Heart left ventricle (tissue), 16 donors: Measurements from ENCODE around the gene MSGN1. TPM values are rescaled to one million over a fixed set of nuclear protein-coding genes. Genes with fewer than 3 reads are reported as not detected.

Source experiments
- ATAC-seq, 4 donors: fragments of 200-7000 bp; cut with Tn5 transposase; one replicate each; pipeline ENCODE4 v1.9.1; 2020 to 2022; ENCODE audit warnings: moderate library complexity in 4 of 4, mild to moderate bottlenecking in 3 of 4, moderate number of reproducible peaks in 1 of 4
- DNase-seq, 5 donors: peaks; one replicate each; pipeline ENCODE4 v3.0.0-alpha.2; 2020
- H3K27ac ChIP-seq, 12 donors: fragments of 200-600 bp; sonication (generic) in 4 of 12; one replicate each; pipeline versions ENCODE4 v1.5.0 to v1.8.0; 2016 to 2022; ENCODE audit warnings: mild to moderate bottlenecking in 2 of 12
- H3K27me3 ChIP-seq, 9 donors: fragments of 200-600 bp; sonication (generic) in 2 of 9; one replicate each; pipeline versions ENCODE4 v1.5.1 to v1.8.0; 2016 to 2022; ENCODE audit warnings: mild to moderate bottlenecking in 3 of 9
- H3K36me3 ChIP-seq, 9 donors: fragments of 200-600 bp; sonication (generic) in 2 of 9; one replicate each; pipeline versions ENCODE4 v1.5.0 to v1.8.0; 2018 to 2022; ENCODE audit warnings: mild to moderate bottlenecking in 2 of 9
- H3K4me1 ChIP-seq, 12 donors: fragments of 200-600 bp; sonication (generic) in 4 of 12; one replicate each; pipeline versions ENCODE4 v1.5.0 to v1.8.0; 2016 to 2022; ENCODE audit warnings: mild to moderate bottlenecking in 3 of 12
- H3K4me3 ChIP-seq, 12 donors: fragments of 200-600 bp; sonication (generic) in 4 of 12; one replicate each; pipeline versions ENCODE4 v1.5.0 to v1.8.0; 2017 to 2022; ENCODE audit warnings: mild to moderate bottlenecking in 9 of 12, moderate library complexity in 4 of 12
- H3K9me3 ChIP-seq, 12 donors: fragments of 200-600 bp; sonication (generic) in 4 of 12; one replicate each; pipeline versions ENCODE4 v1.5.0 to v1.8.0; 2016 to 2022; ENCODE audit warnings: mild to moderate bottlenecking in 1 of 12
- POLR2A ChIP-seq, 2 donors: fragments of 450-650 bp; IDR thresholded peaks; one replicate each; pipeline ENCODE4 v1.6.1; 2017; ENCODE audit warnings: antibody characterized with exemption in 2 of 2, mild to moderate bottlenecking in 2 of 2, moderate library complexity in 2 of 2
- WGBS, 4 donors: extraction: QIAGEN DNeasy Blood & Tissue Kit in 2 of 4; methylation state at CpG; one replicate each; pipeline versions ENCODE4 v1.1.5 to v1.1.7; 2013 to 2018; 5-methylcytosine and 5-hydroxymethylcytosine counted together
- intact Hi-C, 10 donors: fragments of 100-400 bp; cut with DNase I; formaldehyde crosslinking; loops; one replicate each; pipeline versions ENCODE4 v1.11.1 to v1.14.2; 2022
- polyA plus RNA-seq, 2 donors: library from polyadenylated mRNA; stranded (reverse); fragments of 200-250 nt; gene quantifications; one replicate each; pipeline ENCODE4 v1.2.3, GENCODE V29; 2013
- total RNA-seq, 9 donors: library from RNA; depleted of rRNA in 2 of 9; stranded (reverse); fragments of >200 nt in 2 of 9; fragmentation: NEBNext Ultra II Directional in 3 of 9; extraction: Animal tissue kit (Norgen Biotek cat#: 25700) in 3 of 9; gene quantifications; one replicate each; pipeline versions ENCODE4 v1.1.0 to v1.2.4, GENCODE V29; 2016 to 2023
- TF ChIP-seq, protein P1 (sequence below), 12 donors: fragments of 200-600 bp; sonication (generic) in 4 of 12; IDR thresholded peaks; one replicate each; pipeline versions ENCODE4 v1.5.0 to v1.8.0; 2018 to 2022; ENCODE audit warnings: antibody characterized with exemption in 12 of 12, mild to moderate bottlenecking in 5 of 12
- donor health status: ischemic (EF 13 %, LVEDD 7.1; RV severe dilation, severe dysfunction).
- donor health status: healthy with polysubstance abuse.
- donor health status: DM: no; HTN: yes; CAD: no.
- donor health status: DM: no; HTN: no; CAD: no.
- donor health status: ischemic (EF 25% LVEDD 6.9; RV normal size, moderate dysfunction).
- donor health status: ischemic (EF 25% LVEDD 5.7; RV mildly dilated, moderate dysfunction).
- donor health status: healthy.
- donor health status: DM: yes; HTN: yes; CAD: no.
- donor health status: ischemic (EF 35%, LVEDD 5.7; RV mildly dilated, moderate dysfunction).
- donor health status: nonischemic (EF 11% LVEDD 7.7; RV severe dilation, severe dysfunction).
- donor health status: DM: yes; HTN: yes; CAD: no.
- donor health status: PGD.
- donor health status: ischemic (EF 29% LVEDD 5.4; RV normal size, mild dysfunction).
- donor health status: nonischemic (EF 23%, LVEDD 6.1; RV moderate dilation, normal function).

Gene MSGN1
- total and polyA plus RNA-seq, 11 donors: not detected

GRCh38 chr2:17791121-17791816 is 25.0 kb upstream of the MSGN1 start:
- no peak for TF ChIP-seq POLR2A (IDR thresholded peaks at IDR 0.05)
- TF ChIP-seq, protein P1, sequence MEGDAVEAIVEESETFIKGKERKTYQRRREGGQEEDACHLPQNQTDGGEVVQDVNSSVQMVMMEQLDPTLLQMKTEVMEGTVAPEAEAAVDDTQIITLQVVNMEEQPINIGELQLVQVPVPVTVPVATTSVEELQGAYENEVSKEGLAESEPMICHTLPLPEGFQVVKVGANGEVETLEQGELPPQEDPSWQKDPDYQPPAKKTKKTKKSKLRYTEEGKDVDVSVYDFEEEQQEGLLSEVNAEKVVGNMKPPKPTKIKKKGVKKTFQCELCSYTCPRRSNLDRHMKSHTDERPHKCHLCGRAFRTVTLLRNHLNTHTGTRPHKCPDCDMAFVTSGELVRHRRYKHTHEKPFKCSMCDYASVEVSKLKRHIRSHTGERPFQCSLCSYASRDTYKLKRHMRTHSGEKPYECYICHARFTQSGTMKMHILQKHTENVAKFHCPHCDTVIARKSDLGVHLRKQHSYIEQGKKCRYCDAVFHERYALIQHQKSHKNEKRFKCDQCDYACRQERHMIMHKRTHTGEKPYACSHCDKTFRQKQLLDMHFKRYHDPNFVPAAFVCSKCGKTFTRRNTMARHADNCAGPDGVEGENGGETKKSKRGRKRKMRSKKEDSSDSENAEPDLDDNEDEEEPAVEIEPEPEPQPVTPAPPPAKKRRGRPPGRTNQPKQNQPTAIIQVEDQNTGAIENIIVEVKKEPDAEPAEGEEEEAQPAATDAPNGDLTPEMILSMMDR (IDR thresholded peaks at IDR 0.05): no peak
- Histone ChIP-seq H3K27me3 (no peaks in the 10 kb centered on the region), H3K27ac (no peak overlapping the region), H3K4me1 (peaks cover 0 to 5% (median 0%) of the 10 kb centered on the region in 12 donors), H3K9me3 (no peaks in the 10 kb centered on the region), H3K36me3 (no peaks in the 10 kb centered on the region), H3K4me3 (no peak overlapping the region)
- no peak for DNase-seq
- no peak for ATAC-seq
- intact Hi-C loops: no loop called here
- WGBS, 4 donors: 56 to 65% (median 58%) methylated on average over 5 of the region's 5 CpGs

- H3K4me1 ChIP-seq: peaks cover 0 to 5% (median 0%) of the 10 kb centered on the region in 12 donors
- no peak overlapping the region for H3K4me3 ChIP-seq
- no peak overlapping the region for H3K27ac ChIP-seq
- WGBS, 4 donors: 75 to 83% (median 81%) methylated on average over 2 of the region's 2 CpGs
- TF ChIP-seq POLR2A (IDR thresholded peaks at IDR 0.05): no peak
- TF ChIP-seq, protein P1 (IDR thresholded peaks at IDR 0.05): no peak
- no peaks in the 10 kb centered on the region for H3K9me3 ChIP-seq
- intact Hi-C loops: no loop called here
- DNase-seq (no peak), ATAC-seq (no peak)
- H3K36me3 ChIP-seq: no peaks in the 10 kb centered on the region
- no peaks in the 10 kb centered on the region for H3K27me3 ChIP-seq
Measured at GRCh38 chr2:17791817-17792130, 24.5 kb upstream of the MSGN1 start.

DNA sequence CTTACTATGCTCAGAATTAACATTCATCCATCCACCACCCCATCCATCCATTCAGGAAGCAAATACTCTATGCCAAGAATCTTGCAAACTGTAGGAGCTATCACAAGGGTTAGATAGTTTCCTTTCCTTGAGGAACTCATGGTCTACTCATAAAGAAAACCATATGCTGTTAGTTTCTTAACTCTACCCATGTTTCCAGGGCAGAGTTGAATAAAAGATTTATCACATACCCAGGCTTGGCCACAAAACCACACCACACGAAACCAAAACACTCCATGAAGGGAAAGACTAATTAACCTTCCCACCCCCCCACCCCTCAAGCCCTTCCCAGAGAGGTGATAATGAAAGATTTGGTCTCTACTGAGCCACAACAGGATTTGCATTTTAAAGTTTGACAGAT is 23.7 kb upstream of the MSGN1 start:
- DNase-seq (no peak), ATAC-seq (no peak)
- H3K27me3 ChIP-seq: no peaks in the 10 kb centered on the region
- H3K36me3 ChIP-seq: no peaks in the 10 kb centered on the region
- TF ChIP-seq, protein P1 (IDR thresholded peaks at IDR 0.05): no peak
- TF ChIP-seq POLR2A (IDR thresholded peaks at IDR 0.05): no peak
- H3K4me1 ChIP-seq: peaks cover 0 to 5% (median 0%) of the 10 kb centered on the region in 12 donors
- WGBS, 4 donors: 0 to 93% (median 77%) methylated on average over 1 of the region's 1 CpG
- no peak overlapping the region for H3K27ac ChIP-seq
- no peaks in the 10 kb centered on the region for H3K9me3 ChIP-seq
- no peak overlapping the region for H3K4me3 ChIP-seq
- intact Hi-C loops: no loop called here

- TF ChIP-seq, protein P1 (IDR thresholded peaks at IDR 0.05): no peak
- TF ChIP-seq POLR2A (IDR thresholded peaks at IDR 0.05): no peak
- Histone ChIP-seq H3K36me3 (no peaks in the 10 kb centered on the region), H3K27ac (no peak overlapping the region), H3K4me1 (peaks cover 0 to 5% (median 0%) of the 10 kb centered on the region in 12 donors), H3K4me3 (no peak overlapping the region), H3K9me3 (no peaks in the 10 kb centered on the region), H3K27me3 (no peaks in the 10 kb centered on the region)
- 71 to 77% (median 75%) methylated on average over 4 of the region's 4 CpGs for WGBS, 4 donors
- ATAC-seq (no peak), DNase-seq (no peak)
- intact Hi-C loops: no loop called here
Measured at GRCh38 chr2:17793296-17793695, 23.0 kb upstream of the MSGN1 start.
